H1 (cell line): Measurements from ENCODE around the gene PRX. TPM values are rescaled to one million over a fixed set of nuclear protein-coding genes. Genes with fewer than 3 reads are reported as not detected.

Source experiments
- ATF3 ChIP-seq: IDR thresholded peaks from 2 replicates; pipeline ENCODE4 v1.6.1; 2011; ENCODE audit warnings: low read depth, mild to moderate bottlenecking, low read length; ENCODE audit not compliant: insufficient read depth
- JUN ChIP-seq: IDR thresholded peaks from 2 replicates; pipeline ENCODE4 v1.6.1; 2011; ENCODE audit warnings: low read depth, mild to moderate bottlenecking, improper control_type of control experiment, low read length
- PHF8 ChIP-seq: fragments of 200-600 bp; sonication (generic); conservative IDR thresholded peaks from 2 replicates; pipeline ENCODE4 v1.7.1; 2012; ENCODE audit warnings: low read depth, mild to moderate bottlenecking, inconsistent platforms, low read length, moderate library complexity
- POLR2AphosphoS5 ChIP-seq: IDR thresholded peaks from 2 replicates; pipeline ENCODE4 v1.6.1; 2011; ENCODE audit warnings: low read depth, low read length
- TAF1 ChIP-seq: IDR thresholded peaks from 2 replicates; pipeline ENCODE4 v1.6.1; 2011; ENCODE audit warnings: mild to moderate bottlenecking, low read depth, low read length
- TCF12 ChIP-seq: IDR thresholded peaks from 2 replicates; pipeline ENCODE4 v1.6.1; 2011; ENCODE audit warnings: low read depth, mild to moderate bottlenecking, low read length
- polyA plus RNA-seq, 7 experiments: library from polyadenylated mRNA; depleted of rRNA in 3 of 7; stranded (reverse) in 5 of 7; unstranded in 2 of 7; fragments of >200 nt in 5 of 7; fragments of 200-250 nt in 2 of 7; gene quantifications; 1 replicate in 5 of 7; 2 replicates in 1 of 7; 4 replicates in 1 of 7; pipeline versions ENCODE4 v1.2.1 to v1.2.3, GENCODE V29; 2011 to 2013; ENCODE audit warnings: missing spikeins in 2 of 7, mixed read lengths in 2 of 7
- total RNA-seq: library from RNA; stranded (reverse); fragmentation: NEBNext Ultra II Directional; extraction: Animal tissue kit (Norgen Biotek cat#: 25700); gene quantifications from 2 replicates; pipeline ENCODE4 v1.2.1, GENCODE V29; 2021
- TF ChIP-seq, protein P1 (sequence below): IDR thresholded peaks from 2 replicates; pipeline ENCODE4 v1.6.1; 2011; ENCODE audit warnings: low read length, improper control_type of control experiment

The PRX gene
- total and polyA plus RNA-seq, 2 of the 8 experiments (the other 6 are each of a cell fraction or from before 2014, with no cell fraction given) = 2.8 to 5.8 TPM

DNA sequence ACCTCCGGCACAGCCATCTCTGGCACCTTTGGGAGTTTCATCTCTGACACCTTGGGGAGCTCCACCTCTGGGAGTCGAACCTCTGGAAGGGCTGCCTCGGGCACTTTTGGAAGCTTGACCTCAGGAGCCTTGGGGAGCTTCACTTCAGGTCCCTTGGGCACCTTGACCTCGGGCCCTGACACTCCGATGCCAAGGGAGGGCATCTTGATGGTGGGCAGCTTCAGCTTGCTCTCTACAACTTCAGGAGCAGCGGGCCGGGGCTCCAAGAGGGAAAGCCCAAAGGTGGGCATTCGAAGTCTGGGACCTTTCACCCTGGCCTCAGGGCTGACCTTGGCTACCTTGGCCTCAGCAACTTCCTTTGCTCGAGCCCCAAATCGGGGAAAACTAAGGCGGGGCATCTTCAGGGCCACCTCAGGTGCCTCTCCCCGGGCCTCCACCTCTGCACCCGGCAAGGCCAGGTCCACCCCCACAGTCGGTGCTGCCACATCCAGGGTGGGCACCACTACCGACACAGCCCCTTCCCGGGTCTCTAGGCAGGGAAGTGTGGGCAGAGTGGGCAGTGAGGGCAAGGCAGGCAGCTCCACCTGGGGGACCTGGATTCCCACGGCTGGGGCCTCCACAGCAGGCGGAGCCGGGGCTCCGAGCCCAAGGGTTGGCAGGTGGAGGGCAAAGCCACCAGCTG lies 16.2 kb downstream of the PRX start (continued):
- TF ChIP-seq ATF3 = no peak
- TF ChIP-seq JUN = no peak
- TF ChIP-seq POLR2AphosphoS5 = no peak
- TF ChIP-seq TCF12 = no peak
- TF ChIP-seq, protein P1, sequence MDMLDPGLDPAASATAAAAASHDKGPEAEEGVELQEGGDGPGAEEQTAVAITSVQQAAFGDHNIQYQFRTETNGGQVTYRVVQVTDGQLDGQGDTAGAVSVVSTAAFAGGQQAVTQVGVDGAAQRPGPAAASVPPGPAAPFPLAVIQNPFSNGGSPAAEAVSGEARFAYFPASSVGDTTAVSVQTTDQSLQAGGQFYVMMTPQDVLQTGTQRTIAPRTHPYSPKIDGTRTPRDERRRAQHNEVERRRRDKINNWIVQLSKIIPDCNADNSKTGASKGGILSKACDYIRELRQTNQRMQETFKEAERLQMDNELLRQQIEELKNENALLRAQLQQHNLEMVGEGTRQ = no peak
- TF ChIP-seq PHF8 = no peak
- no peak for TF ChIP-seq TAF1
